Measurements from ENCODE around the gene NANS. TPM values are rescaled to one million over a fixed set of nuclear protein-coding genes. Genes with fewer than 3 reads are reported as not detected.
A peak's percentile ranks its signal among the peaks of the same experiment; 100 is the strongest.
"Not testable (repeated sequence)": the region's sequence is repeated elsewhere in the genome, so short reads cannot be mapped to it uniquely, and the experiment has no call there.

NANS gene
- total and polyA plus RNA-seq, 4 donors = 39.2 to 57.1 (median 44.0) TPM

- WGBS, 2 donors = 84 to 88% methylated on average over 7 of the region's 7 CpGs
- Histone ChIP-seq H3K9me3 (ENCODE audit: control insufficient read depth, low read length) (no peaks in the 10 kb centered on the region), H3K27ac (ENCODE audit: low read depth in 1 of 2, low read length in 2 of 2) (no peak overlapping the region), H3K36me3 (ENCODE audit: control insufficient read depth in 1 of 2, insufficient read depth in 2 of 2, low read length in 1 of 2) (no peaks in the 10 kb centered on the region), H3K4me1 (ENCODE audit: control insufficient read depth in 1 of 2, insufficient read depth in 2 of 2, low read length in 2 of 2) (no peaks in the 10 kb centered on the region), H3K27me3 (ENCODE audit: control insufficient read depth in 1 of 2, insufficient read depth in 2 of 2, low read length in 1 of 2) (no peaks in the 10 kb centered on the region), H3K4me3 (ENCODE audit: low read length in 2 of 2) (no peak overlapping the region)
- intact Hi-C loops (cut with DNase I) = no loop called here
- ATAC-seq (ENCODE audit: low FRiP score) (no peak), DNase-seq (peak in 1 of 2 donors; percentile 45)
Measured at GRCh38 chr9:98105006-98105405, 48.5 kb downstream of the NANS start.

GRCh38 chr9:98107926-98108325, 51.4 kb downstream of the NANS start:
- Histone ChIP-seq H3K4me3 (ENCODE audit: low read length in 2 of 2) (no peak overlapping the region), H3K4me1 (ENCODE audit: control insufficient read depth in 1 of 2, insufficient read depth in 2 of 2, low read length in 2 of 2) (no peaks in the 10 kb centered on the region), H3K9me3 (ENCODE audit: control insufficient read depth, low read length) (no peaks in the 10 kb centered on the region), H3K27me3 (ENCODE audit: control insufficient read depth in 1 of 2, insufficient read depth in 2 of 2, low read length in 1 of 2) (no peaks in the 10 kb centered on the region), H3K36me3 (ENCODE audit: control insufficient read depth in 1 of 2, insufficient read depth in 2 of 2, low read length in 1 of 2) (no peaks in the 10 kb centered on the region), H3K27ac (ENCODE audit: low read depth in 1 of 2, low read length in 2 of 2) (no peak overlapping the region)
- DNase-seq (no peak), ATAC-seq (ENCODE audit: low FRiP score) (no peak)
- WGBS, 2 donors = 93 to 94% methylated on average over 2 of the region's 2 CpGs
- intact Hi-C loops (cut with DNase I) = no loop called here

GRCh38 chr9:98108531-98109031, 52.0 kb downstream of the NANS start:
- H3K9me3 ChIP-seq (ENCODE audit: control insufficient read depth, low read length) = no peaks in the 10 kb centered on the region
- ATAC-seq (ENCODE audit: low FRiP score) (no peak), DNase-seq (peak in 1 of 2 donors; percentile 34)
- 86 to 88% methylated on average over 5 of the region's 5 CpGs for WGBS, 2 donors
- H3K4me1 ChIP-seq (ENCODE audit: control insufficient read depth in 1 of 2, insufficient read depth in 2 of 2, low read length in 2 of 2) = no peaks in the 10 kb centered on the region
- H3K27me3 ChIP-seq (ENCODE audit: control insufficient read depth in 1 of 2, insufficient read depth in 2 of 2, low read length in 1 of 2) = no peaks in the 10 kb centered on the region
- no peaks in the 10 kb centered on the region for H3K36me3 ChIP-seq (ENCODE audit: control insufficient read depth in 1 of 2, insufficient read depth in 2 of 2, low read length in 1 of 2)
- no peak overlapping the region for H3K27ac ChIP-seq (ENCODE audit: low read depth in 1 of 2, low read length in 2 of 2)
- H3K4me3 ChIP-seq (ENCODE audit: low read length in 2 of 2) = no peak overlapping the region
- intact Hi-C loops (cut with DNase I) = no loop called here

- H3K9me3 ChIP-seq (ENCODE audit: control insufficient read depth, low read length) = no peaks in the 10 kb centered on the region
- ATAC-seq (ENCODE audit: low FRiP score) = no peak
- H3K27me3 ChIP-seq (ENCODE audit: control insufficient read depth in 1 of 2, insufficient read depth in 2 of 2, low read length in 1 of 2) = no peaks in the 10 kb centered on the region
- no peaks in the 10 kb centered on the region for H3K4me1 ChIP-seq (ENCODE audit: control insufficient read depth in 1 of 2, insufficient read depth in 2 of 2, low read length in 2 of 2)
- WGBS, 2 donors = 58 to 63% methylated on average over 3 of the region's 3 CpGs
- H3K4me3 ChIP-seq (ENCODE audit: low read length in 2 of 2) = no peak overlapping the region
- no peak for DNase-seq
- no peak overlapping the region for H3K27ac ChIP-seq (ENCODE audit: low read depth in 1 of 2, low read length in 2 of 2)
- intact Hi-C loops (cut with DNase I) = no loop called here
- H3K36me3 ChIP-seq (ENCODE audit: control insufficient read depth in 1 of 2, insufficient read depth in 2 of 2, low read length in 1 of 2) = no peaks in the 10 kb centered on the region
Measured at GRCh38 chr9:98109052-98109451, 52.5 kb downstream of the NANS start.

- H3K9me3 ChIP-seq (ENCODE audit: control insufficient read depth, low read length); H3K4me1 ChIP-seq (ENCODE audit: control insufficient read depth in 1 of 2, insufficient read depth in 2 of 2, low read length in 2 of 2); H3K27ac ChIP-seq (ENCODE audit: low read depth in 1 of 2, low read length in 2 of 2); H3K36me3 ChIP-seq (ENCODE audit: control insufficient read depth in 1 of 2, insufficient read depth in 2 of 2, low read length in 1 of 2); H3K27me3 ChIP-seq (ENCODE audit: control insufficient read depth in 1 of 2, insufficient read depth in 2 of 2, low read length in 1 of 2); H3K4me3 ChIP-seq (ENCODE audit: low read length in 2 of 2); ATAC-seq (ENCODE audit: low FRiP score): not testable (repeated sequence)
- intact Hi-C loops (cut with DNase I) = loop anchor here in 1 of 2 donors (10.0 kb wide), 1 partner anchor 78 kb away; the partner anchor contains the start of gene CORO2A
- WGBS, 2 donors = 96 to 98% methylated on average over 6 of the region's 6 CpGs
- DNase-seq = peak in 1 of 2 donors; percentile 19
Measured at GRCh38 chr9:98117097-98117496, 60.6 kb downstream of the NANS start.

- 91 to 94% methylated on average over 5 of the region's 5 CpGs for WGBS, 2 donors
- Histone ChIP-seq H3K27me3 (ENCODE audit: control insufficient read depth in 1 of 2, insufficient read depth in 2 of 2, low read length in 1 of 2) (no peaks in the 10 kb centered on the region), H3K36me3 (ENCODE audit: control insufficient read depth in 1 of 2, insufficient read depth in 2 of 2, low read length in 1 of 2) (no peaks in the 10 kb centered on the region), H3K9me3 (ENCODE audit: control insufficient read depth, low read length) (no peaks in the 10 kb centered on the region), H3K4me3 (ENCODE audit: low read length in 2 of 2) (no peak overlapping the region), H3K4me1 (ENCODE audit: control insufficient read depth in 1 of 2, insufficient read depth in 2 of 2, low read length in 2 of 2) (no peaks in the 10 kb centered on the region), H3K27ac (ENCODE audit: low read depth in 1 of 2, low read length in 2 of 2) (no peak overlapping the region)
- DNase-seq = peak in 1 of 2 donors; percentile 36
- no peak for ATAC-seq (ENCODE audit: low FRiP score)
- intact Hi-C loops (cut with DNase I) = loop anchor here in 1 of 2 donors (10.0 kb wide), 1 partner anchor 77 kb away; the partner anchor contains the start of gene CORO2A
Measured at GRCh38 chr9:98117984-98118639, 61.6 kb downstream of the NANS start.

- H3K4me3 ChIP-seq (ENCODE audit: low read length in 2 of 2) = peak within 1 kb of the TSS; percentile 33 to 45
- H3K9me3 ChIP-seq (ENCODE audit: control insufficient read depth, low read length) = no peaks in the 10 kb centered on the region
- WGBS, 2 donors = 8% methylated on average over 70 to 71 of the region's 71 CpGs
- no peaks in the 10 kb centered on the region for H3K4me1 ChIP-seq (ENCODE audit: control insufficient read depth in 1 of 2, insufficient read depth in 2 of 2, low read length in 2 of 2)
- peak; percentile 84 to 85 for DNase-seq
- no peak within 1 kb of the TSS for H3K27ac ChIP-seq (ENCODE audit: low read depth in 1 of 2, low read length in 2 of 2)
- H3K36me3 ChIP-seq (ENCODE audit: control insufficient read depth in 1 of 2, insufficient read depth in 2 of 2, low read length in 1 of 2) = no peaks in the 10 kb centered on the region
- intact Hi-C loops (cut with DNase I) = loop anchor here in 1 of 2 donors (10.0 kb wide), 1 partner anchor 76 kb away; the partner anchor contains the start of gene CORO2A
- peak; percentile 71 for ATAC-seq (ENCODE audit: low FRiP score)
- H3K27me3 ChIP-seq (ENCODE audit: control insufficient read depth in 1 of 2, insufficient read depth in 2 of 2, low read length in 1 of 2) = no peaks in the 10 kb centered on the region
Measured at GRCh38 chr9:98118640-98119601, 62.4 kb downstream of the NANS start, which contains the start of gene TRIM14. TSS of gene TRIM14 (minus strand) at chr9:98119222. CDS start at chr9:98119188, 34 bp downstream.

GRCh38 chr9:98120476-98120875, 63.9 kb downstream of the NANS start:
- Histone ChIP-seq H3K27ac (ENCODE audit: low read depth in 1 of 2, low read length in 2 of 2) (no peak overlapping the region), H3K27me3 (ENCODE audit: control insufficient read depth in 1 of 2, insufficient read depth in 2 of 2, low read length in 1 of 2) (no peaks in the 10 kb centered on the region), H3K4me3 (ENCODE audit: low read length in 2 of 2) (no peak overlapping the region), H3K36me3 (ENCODE audit: control insufficient read depth in 1 of 2, insufficient read depth in 2 of 2, low read length in 1 of 2) (no peaks in the 10 kb centered on the region), H3K4me1 (ENCODE audit: control insufficient read depth in 1 of 2, insufficient read depth in 2 of 2, low read length in 2 of 2) (no peaks in the 10 kb centered on the region), H3K9me3 (ENCODE audit: control insufficient read depth, low read length) (no peaks in the 10 kb centered on the region)
- WGBS, 2 donors = 68 to 79% methylated on average over 3 of the region's 3 CpGs
- intact Hi-C loops (cut with DNase I) = no loop called here
- ATAC-seq (ENCODE audit: low FRiP score) = no peak
- DNase-seq = no peak

Data from aorta (tissue), 5 donors.